ENCODE measurements around the gene MXRA8.

Gene MXRA8

GRCh38 chr1:1356796-1357401, 1.5 kb downstream of the MXRA8 start:
- Mint-ChIP-seq H3K4me3 (no peak overlapping the region), H3K36me3 (ENCODE audit: insufficient read depth) (peaks cover 2% of the 10 kb centered on the region), H3K27me3 (peaks cover 50% of the 10 kb centered on the region), H3K4me1 (peaks cover 16% of the 10 kb centered on the region), H3K27ac (ENCODE audit: low read depth) (no peak overlapping the region), H3K9me3 (no peaks in the 10 kb centered on the region)
- DNase-seq (ENCODE audit: low spot score in 2 of 2) (no peak), ATAC-seq (replicated peaks; ENCODE audit: extremely low read depth, poor library complexity, severe bottlenecking) (no peak)

DNA sequence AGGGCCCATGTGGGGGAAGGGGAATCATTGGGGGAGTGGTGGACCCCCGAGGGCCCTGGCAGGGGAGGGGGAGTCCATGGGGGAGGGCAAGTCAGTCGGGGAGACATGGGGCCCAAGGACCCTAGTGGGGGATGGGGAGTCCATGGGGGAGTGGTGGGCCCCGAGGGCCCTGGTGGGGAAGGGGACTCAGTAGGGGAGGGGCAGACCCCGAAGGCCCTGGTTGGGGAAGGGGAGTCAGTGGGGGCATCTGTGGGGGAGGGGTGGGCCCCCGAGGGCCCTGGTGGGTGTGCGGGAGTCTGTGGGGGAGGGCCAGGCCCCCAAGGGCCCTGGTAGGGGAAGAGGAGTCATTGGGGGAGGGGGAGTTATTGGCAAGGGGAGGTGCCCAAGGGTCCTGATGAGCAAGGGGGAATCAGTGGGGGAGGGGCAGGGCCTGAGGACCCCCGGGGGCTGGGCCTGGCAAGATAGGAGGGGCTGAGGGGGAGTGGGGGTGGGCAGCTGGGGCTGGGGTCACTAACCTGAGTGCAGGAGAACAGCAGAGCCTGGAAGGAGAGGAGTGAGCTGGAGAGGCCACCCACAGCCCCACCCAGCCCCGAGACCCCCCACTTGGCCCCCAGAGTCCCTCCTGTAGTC, 2.1 kb downstream of the MXRA8 start:
- no peaks in the 10 kb centered on the region for H3K9me3 Mint-ChIP-seq
- DNase-seq (ENCODE audit: low spot score in 2 of 2) = no peak
- no peak overlapping the region for H3K27ac Mint-ChIP-seq (ENCODE audit: low read depth)
- ATAC-seq (replicated peaks; ENCODE audit: extremely low read depth, poor library complexity, severe bottlenecking) = no peak
- H3K27me3 Mint-ChIP-seq = peaks cover 49% of the 10 kb centered on the region
- H3K4me3 Mint-ChIP-seq = no peak overlapping the region
- H3K4me1 Mint-ChIP-seq = peaks cover 17% of the 10 kb centered on the region
- peaks cover 2% of the 10 kb centered on the region for H3K36me3 Mint-ChIP-seq (ENCODE audit: insufficient read depth)

DNA sequence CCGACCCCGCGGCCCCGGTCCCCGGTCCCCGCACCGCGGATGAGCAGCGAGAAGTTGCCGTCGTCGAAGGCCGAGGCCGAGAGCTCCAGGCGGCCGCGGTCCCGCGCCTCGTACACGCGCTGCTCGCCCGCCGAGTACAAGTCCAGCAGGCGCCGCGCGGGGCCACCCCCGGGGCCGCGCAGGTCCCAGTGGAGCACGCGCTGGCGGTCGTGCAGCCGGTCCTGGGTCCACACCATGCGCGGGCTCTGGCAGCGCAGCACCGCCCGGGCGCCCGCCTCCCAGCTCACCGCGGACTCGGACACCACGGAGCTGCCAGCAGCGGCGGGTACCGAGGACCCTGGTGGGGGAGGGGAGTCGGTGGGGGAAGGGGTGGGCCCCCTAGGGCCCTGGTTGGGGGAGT, 2.9 kb downstream of the MXRA8 start:
- H3K27ac Mint-ChIP-seq (ENCODE audit: low read depth) = no peak overlapping the region
- peaks cover 41% of the 10 kb centered on the region for H3K27me3 Mint-ChIP-seq
- DNase-seq (ENCODE audit: low spot score in 2 of 2) (no peak), ATAC-seq (replicated peaks; ENCODE audit: extremely low read depth, poor library complexity, severe bottlenecking) (no peak)
- peaks cover 2% of the 10 kb centered on the region for H3K36me3 Mint-ChIP-seq (ENCODE audit: insufficient read depth)
- H3K9me3 Mint-ChIP-seq = no peaks in the 10 kb centered on the region
- peaks cover 12% of the 10 kb centered on the region for H3K4me1 Mint-ChIP-seq
- H3K4me3 Mint-ChIP-seq = no peak overlapping the region

GRCh38 chr1:1354271-1355247, 3.8 kb downstream of the MXRA8 start:
- no peak overlapping the region for H3K4me3 Mint-ChIP-seq
- no peaks in the 10 kb centered on the region for H3K9me3 Mint-ChIP-seq
- H3K27me3 Mint-ChIP-seq = peaks cover 41% of the 10 kb centered on the region
- peaks cover 2% of the 10 kb centered on the region for H3K36me3 Mint-ChIP-seq (ENCODE audit: insufficient read depth)
- ATAC-seq (replicated peaks; ENCODE audit: extremely low read depth, poor library complexity, severe bottlenecking) = peak; percentile 37
- H3K27ac Mint-ChIP-seq (ENCODE audit: low read depth) = no peak overlapping the region
- no peak for DNase-seq (ENCODE audit: low spot score in 2 of 2)
- H3K4me1 Mint-ChIP-seq = peaks cover 12% of the 10 kb centered on the region

DNA sequence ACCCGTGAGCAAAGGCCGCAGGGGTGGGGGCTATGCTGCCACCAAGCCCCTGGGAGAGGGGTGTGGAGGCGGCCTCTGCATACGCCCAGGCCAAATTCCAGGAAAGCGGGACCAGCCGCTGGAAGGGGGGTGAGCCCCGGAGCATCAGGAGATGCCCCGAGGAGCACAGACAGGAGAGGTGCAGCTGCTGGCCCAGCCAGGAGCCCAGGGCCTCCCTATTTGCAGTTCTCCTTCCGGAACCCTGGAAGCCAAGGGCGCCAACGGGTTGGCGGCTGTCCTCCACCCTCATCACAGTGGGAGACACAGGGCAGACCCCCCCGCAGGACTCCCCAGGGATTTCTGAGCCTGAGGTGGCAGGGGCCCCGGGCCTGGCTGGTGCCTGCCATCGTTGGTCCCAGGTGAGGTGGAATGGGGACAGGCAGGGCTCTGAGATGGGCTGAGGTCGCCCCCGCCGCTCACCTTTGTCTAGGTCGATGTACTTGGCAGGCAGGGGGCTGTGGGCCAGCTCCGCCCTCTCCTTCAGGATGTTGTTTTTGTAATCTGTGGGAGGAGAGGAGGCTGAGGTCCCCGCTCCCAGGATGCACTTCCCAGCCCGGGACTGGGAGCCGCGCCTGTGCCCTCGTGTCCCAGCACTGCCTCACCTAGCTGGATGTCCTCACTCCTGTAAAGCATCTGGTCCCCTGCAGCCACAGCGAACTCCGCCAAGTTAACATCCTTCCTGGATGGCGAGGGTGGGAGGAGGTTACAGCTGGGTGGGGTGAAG, 4.8 kb downstream of the MXRA8 start:
- Mint-ChIP-seq H3K9me3 (no peaks in the 10 kb centered on the region), H3K36me3 (ENCODE audit: insufficient read depth) (peaks cover 2% of the 10 kb centered on the region), H3K27me3 (peaks cover 31% of the 10 kb centered on the region), H3K4me1 (peaks cover 7% of the 10 kb centered on the region), H3K27ac (ENCODE audit: low read depth) (no peak overlapping the region), H3K4me3 (no peak overlapping the region)
- ATAC-seq (replicated peaks; ENCODE audit: extremely low read depth, poor library complexity, severe bottlenecking) (no peak), DNase-seq (ENCODE audit: low spot score in 2 of 2) (no peak)

- H3K9me3 Mint-ChIP-seq = no peaks in the 10 kb centered on the region
- no peak overlapping the region for H3K27ac Mint-ChIP-seq (ENCODE audit: low read depth)
- no peak for DNase-seq (ENCODE audit: low spot score in 2 of 2)
- H3K36me3 Mint-ChIP-seq (ENCODE audit: insufficient read depth) = peaks cover 3% of the 10 kb centered on the region
- no peak for ATAC-seq (replicated peaks; ENCODE audit: extremely low read depth, poor library complexity, severe bottlenecking)
- H3K4me3 Mint-ChIP-seq = peak overlapping the region; percentile 75
- peaks cover 7% of the 10 kb centered on the region for H3K4me1 Mint-ChIP-seq
- H3K27me3 Mint-ChIP-seq = peaks cover 25% of the 10 kb centered on the region
These were observed 5.5 kb downstream of the MXRA8 start for GRCh38 chr1:1352786-1353388.

DNA sequence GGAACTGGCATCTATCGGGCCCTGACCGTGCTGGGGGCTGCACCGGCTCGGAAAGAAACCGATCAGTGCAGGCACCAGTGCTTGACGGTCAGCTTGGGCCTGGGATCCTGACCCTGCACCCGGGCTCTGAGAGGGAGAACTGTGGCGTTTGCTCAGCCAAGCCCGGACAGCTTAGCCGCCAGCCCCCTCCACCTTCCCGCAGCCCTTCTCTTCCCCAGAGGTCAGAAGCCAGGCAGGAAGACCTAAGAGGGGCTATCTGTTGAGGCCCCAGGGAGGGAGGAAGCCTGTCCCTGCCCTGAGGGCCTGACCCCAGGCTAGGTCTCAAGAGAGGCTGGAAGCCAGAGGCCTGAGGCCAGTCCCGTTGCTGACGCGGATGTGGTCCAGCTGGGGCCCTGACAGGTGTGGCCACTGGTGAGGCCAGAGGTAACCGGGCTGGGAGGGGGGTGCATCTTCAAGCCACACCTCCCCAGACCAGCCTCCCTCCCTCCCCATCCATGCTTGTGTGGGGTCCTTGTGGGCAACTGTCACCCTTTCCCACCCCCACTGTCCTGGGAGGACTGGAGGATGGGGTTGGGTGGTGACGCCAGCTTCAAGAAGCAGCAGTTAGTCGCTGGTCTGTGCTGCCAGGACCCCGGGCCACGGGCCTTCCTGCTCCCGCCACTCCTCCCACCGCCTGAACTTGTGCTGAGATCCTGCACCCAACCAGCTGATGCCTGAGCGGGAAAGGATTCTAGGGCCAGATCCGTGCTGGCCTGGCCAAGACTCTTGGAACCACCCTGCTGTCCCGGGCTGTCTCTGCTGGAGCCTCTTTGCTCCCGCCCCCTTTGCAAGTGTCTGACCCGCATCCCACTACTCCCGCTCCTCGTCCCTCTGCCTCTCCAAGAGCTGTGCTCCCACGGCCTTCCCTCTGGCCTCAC, 6.6 kb downstream of the MXRA8 start:
- Mint-ChIP-seq H3K4me3 (peak overlapping the region; percentile 75), H3K27ac (ENCODE audit: low read depth) (no peak overlapping the region), H3K4me1 (peaks cover 17% of the 10 kb centered on the region), H3K9me3 (no peaks in the 10 kb centered on the region), H3K36me3 (ENCODE audit: insufficient read depth) (peaks cover 3% of the 10 kb centered on the region), H3K27me3 (peaks cover 15% of the 10 kb centered on the region)
- no peak for ATAC-seq (replicated peaks; ENCODE audit: extremely low read depth, poor library complexity, severe bottlenecking)
- no peak for DNase-seq (ENCODE audit: low spot score in 2 of 2)

- peak; percentile 60 to 62 for DNase-seq (ENCODE audit: low spot score in 2 of 2)
- Mint-ChIP-seq H3K4me1 (peaks cover 21% of the 10 kb centered on the region), H3K27ac (ENCODE audit: low read depth) (no peak within 1 kb of the TSS), H3K27me3 (peaks cover 15% of the 10 kb centered on the region), H3K9me3 (no peaks in the 10 kb centered on the region), H3K4me3 (peak within 1 kb of the TSS; percentile 73), H3K36me3 (ENCODE audit: insufficient read depth) (peaks cover 3% of the 10 kb centered on the region)
- ATAC-seq (replicated peaks; ENCODE audit: extremely low read depth, poor library complexity, severe bottlenecking) = peak; percentile 78
These were observed 8.9 kb downstream of the MXRA8 start, which contains the start of gene DVL1 for GRCh38 chr1:1349256-1350012. DVL1 (minus strand) TSS chr1:1349418; CDS start chr1:1349065, 353 bp downstream.

DNA sequence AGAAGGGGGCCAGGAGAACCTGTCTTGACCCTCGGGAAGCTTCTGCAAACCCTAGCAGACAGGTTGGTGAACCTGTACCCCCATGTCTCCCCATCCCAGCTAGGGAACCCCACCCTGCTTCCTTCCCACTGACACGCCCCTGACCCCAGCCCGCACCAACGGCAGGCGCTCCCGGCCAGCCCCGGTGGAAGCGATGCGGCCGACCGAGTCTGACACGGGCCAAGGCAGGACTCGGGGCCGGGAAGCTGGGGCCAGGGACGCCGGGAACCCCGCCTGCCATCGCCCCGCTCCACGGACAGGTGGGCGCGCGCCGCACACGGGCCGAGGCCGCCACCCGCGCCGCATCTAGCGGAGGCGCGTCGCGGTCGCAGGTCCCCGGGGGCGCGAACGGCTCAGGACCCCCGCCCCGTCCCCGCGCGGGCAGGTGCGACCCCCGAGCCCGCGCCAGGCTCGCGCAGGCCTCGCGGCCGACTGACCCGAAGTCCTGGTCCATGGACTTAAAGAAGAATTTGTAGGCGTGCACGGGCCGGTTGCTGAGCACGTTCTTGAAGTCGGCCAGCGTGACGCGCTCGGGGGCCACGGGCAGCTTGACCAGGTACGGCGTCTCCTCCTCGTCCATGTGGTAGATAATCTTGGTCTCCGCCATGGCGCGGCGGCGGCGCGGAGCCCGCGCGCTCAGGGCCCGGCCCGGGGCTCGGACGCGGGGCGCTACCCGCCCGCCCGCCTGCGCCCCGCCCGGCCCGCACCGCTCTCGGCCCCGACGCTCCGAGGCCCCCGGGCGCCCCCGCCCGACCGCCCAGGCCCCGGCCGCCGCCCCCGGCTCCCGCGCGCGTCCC, 9.7 kb downstream of the MXRA8 start:
- peak overlapping the region; percentile 73 for H3K4me3 Mint-ChIP-seq
- H3K27ac Mint-ChIP-seq (ENCODE audit: low read depth) = no peak overlapping the region
- ATAC-seq (replicated peaks; ENCODE audit: extremely low read depth, poor library complexity, severe bottlenecking) (peak; percentile 30), DNase-seq (ENCODE audit: low spot score in 2 of 2) (no peak)
- peaks cover 15% of the 10 kb centered on the region for H3K27me3 Mint-ChIP-seq
- no peaks in the 10 kb centered on the region for H3K9me3 Mint-ChIP-seq
- peaks cover 3% of the 10 kb centered on the region for H3K36me3 Mint-ChIP-seq (ENCODE audit: insufficient read depth)
- H3K4me1 Mint-ChIP-seq = peaks cover 21% of the 10 kb centered on the region

Measured in central memory CD8-positive, alpha-beta T cell (primary cell).